Gastrocnemius medialis (tissue), 4 donors: ENCODE data around the gene MTIF3. TPM values are rescaled to one million over a fixed set of nuclear protein-coding genes. Genes with fewer than 3 reads are reported as not detected.

Experiments
- ATAC-seq, 2 donors: fragments of 150-250 bp; one replicate each; pipeline ENCODE4 v1.9.1; 2016
- DNase-seq, 2 donors: peaks; one replicate each; pipeline ENCODE4 v3.0.0-alpha.2; 2019
- H3K27ac ChIP-seq, 4 donors: fragments of 200-600 bp; sonication (generic); 1 replicate in 1 of 4; 2 replicates in 3 of 4; pipeline ENCODE4 v1.5.1; 2016 to 2018; ENCODE audit warnings: mild to moderate bottlenecking in 2 of 4, moderate library complexity in 1 of 4
- H3K27me3 ChIP-seq, 3 donors: fragments of 200-600 bp; sonication (generic) in 2 of 3; 1 replicate in 1 of 3; 2 replicates in 2 of 3; pipeline versions ENCODE4 v1.5.1 to v1.6.0; 2016 to 2019; ENCODE audit warnings: mild to moderate bottlenecking in 1 of 3, moderate library complexity in 1 of 3
- H3K36me3 ChIP-seq, 2 donors: fragments of 200-600 bp; sonication (generic) in 1 of 2; one replicate each; pipeline ENCODE4 v1.5.1; 2017 to 2018
- H3K4me1 ChIP-seq, 2 donors: fragments of 200-600 bp; sonication (generic) in 1 of 2; one replicate each; pipeline ENCODE4 v1.5.1; 2016 to 2017; ENCODE audit warnings: mild to moderate bottlenecking in 2 of 2
- H3K4me3 ChIP-seq, 4 donors: fragments of 200-600 bp; sonication (generic) in 3 of 4; 1 replicate in 1 of 4; 2 replicates in 3 of 4; pipeline ENCODE4 v1.5.1; 2016 to 2019; ENCODE audit warnings: mild to moderate bottlenecking in 2 of 4
- H3K9me3 ChIP-seq, 3 donors: fragments of 200-600 bp; sonication (generic) in 2 of 3; 1 replicate in 1 of 3; 2 replicates in 2 of 3; pipeline ENCODE4 v1.5.1; 2016 to 2019
- POLR2A ChIP-seq, 2 donors: fragments of 450-650 bp; IDR thresholded peaks; one replicate each; pipeline ENCODE4 v1.6.1; 2017; ENCODE audit warnings: antibody characterized with exemption in 2 of 2, mild to moderate bottlenecking in 2 of 2, moderate library complexity in 2 of 2
- in situ Hi-C, 4 donors: fragments of 200-750 bp; cut with MboI; loops; one replicate each; pipeline versions ENCODE4 v1.15.0 to v1.8.0; 2017; ENCODE audit warnings: low sequenced_read_pairs in 4 of 4
- intact Hi-C: fragments of 100-400 bp; cut with DNase I; formaldehyde crosslinking; loops from one replicate; pipeline ENCODE4 v1.15.1; 2023; ENCODE audit warnings: low total_unique reads
- total RNA-seq, 4 donors: library from RNA; depleted of rRNA; stranded (reverse); fragments of >200 nt; gene quantifications; one replicate each; pipeline versions ENCODE4 v1.1.0 to v1.2.3, GENCODE V29; 2016
- TF ChIP-seq, protein P1 (sequence below), 5 experiments: fragments of 450-650 bp in 3 of 5; fragments of 200-600 bp in 2 of 5; sonication (generic) in 2 of 5; IDR thresholded peaks in 4 of 5; conservative IDR thresholded peaks in 1 of 5; 1 replicate in 4 of 5; 2 replicates in 1 of 5; pipeline ENCODE4 v1.5.1; 2016 to 2019; ENCODE audit warnings: antibody characterized with exemption in 5 of 5, mild to moderate bottlenecking in 3 of 5, moderate library complexity in 3 of 5

Gene MTIF3
- total RNA-seq, 4 donors from 2014 or later = 73.9 to 113 (median 89.1) TPM

DNA sequence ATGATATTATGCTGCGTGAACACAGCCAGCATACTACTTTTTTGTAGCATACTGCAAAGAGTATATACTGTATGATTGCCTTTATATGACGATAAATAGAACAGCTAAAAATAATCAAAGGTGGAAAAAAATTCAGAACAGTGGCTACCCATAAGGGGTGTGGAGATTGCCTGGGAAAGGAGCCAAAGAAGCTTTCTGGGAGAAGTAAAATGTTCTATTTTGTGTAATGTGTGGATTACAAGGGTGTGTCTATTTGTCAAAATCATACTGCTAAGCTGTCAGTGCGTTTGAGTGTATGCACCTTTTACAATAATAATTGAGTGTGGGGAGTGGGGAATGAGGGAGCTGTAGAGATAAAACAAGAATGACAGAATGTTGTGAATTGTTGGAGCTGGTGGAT lies 45.2 kb upstream of the MTIF3 start:
- Histone ChIP-seq H3K36me3 (no peaks in the 10 kb centered on the region), H3K27me3 (no peaks in the 10 kb centered on the region), H3K27ac (no peak overlapping the region), H3K9me3 (no peaks in the 10 kb centered on the region), H3K4me3 (no peak overlapping the region), H3K4me1 (no peaks in the 10 kb centered on the region)
- in situ Hi-C loops = no loop called here
- TF ChIP-seq POLR2A (IDR thresholded peaks at IDR 0.05) = no peak
- TF ChIP-seq, protein P1, sequence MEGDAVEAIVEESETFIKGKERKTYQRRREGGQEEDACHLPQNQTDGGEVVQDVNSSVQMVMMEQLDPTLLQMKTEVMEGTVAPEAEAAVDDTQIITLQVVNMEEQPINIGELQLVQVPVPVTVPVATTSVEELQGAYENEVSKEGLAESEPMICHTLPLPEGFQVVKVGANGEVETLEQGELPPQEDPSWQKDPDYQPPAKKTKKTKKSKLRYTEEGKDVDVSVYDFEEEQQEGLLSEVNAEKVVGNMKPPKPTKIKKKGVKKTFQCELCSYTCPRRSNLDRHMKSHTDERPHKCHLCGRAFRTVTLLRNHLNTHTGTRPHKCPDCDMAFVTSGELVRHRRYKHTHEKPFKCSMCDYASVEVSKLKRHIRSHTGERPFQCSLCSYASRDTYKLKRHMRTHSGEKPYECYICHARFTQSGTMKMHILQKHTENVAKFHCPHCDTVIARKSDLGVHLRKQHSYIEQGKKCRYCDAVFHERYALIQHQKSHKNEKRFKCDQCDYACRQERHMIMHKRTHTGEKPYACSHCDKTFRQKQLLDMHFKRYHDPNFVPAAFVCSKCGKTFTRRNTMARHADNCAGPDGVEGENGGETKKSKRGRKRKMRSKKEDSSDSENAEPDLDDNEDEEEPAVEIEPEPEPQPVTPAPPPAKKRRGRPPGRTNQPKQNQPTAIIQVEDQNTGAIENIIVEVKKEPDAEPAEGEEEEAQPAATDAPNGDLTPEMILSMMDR (IDR thresholded peaks at IDR 0.05 in 4 of 5, conservative IDR thresholded peaks at IDR 0.05 in 1 of 5) = no peak
- intact Hi-C loops = no loop called here
- DNase-seq = no peak
- no peak for ATAC-seq

- ATAC-seq (no peak), DNase-seq (no peak)
- Histone ChIP-seq H3K4me3 (no peak overlapping the region), H3K36me3 (no peaks in the 10 kb centered on the region), H3K27ac (no peak overlapping the region), H3K27me3 (no peaks in the 10 kb centered on the region), H3K4me1 (no peaks in the 10 kb centered on the region), H3K9me3 (no peaks in the 10 kb centered on the region)
- in situ Hi-C loops = no loop called here
- TF ChIP-seq, protein P1 (IDR thresholded peaks at IDR 0.05 in 4 of 5, conservative IDR thresholded peaks at IDR 0.05 in 1 of 5) = no peak
- TF ChIP-seq POLR2A (IDR thresholded peaks at IDR 0.05) = no peak
- intact Hi-C loops = no loop called here
Measured at GRCh38 chr13:27493981-27494380, 43.6 kb upstream of the MTIF3 start.

DNA sequence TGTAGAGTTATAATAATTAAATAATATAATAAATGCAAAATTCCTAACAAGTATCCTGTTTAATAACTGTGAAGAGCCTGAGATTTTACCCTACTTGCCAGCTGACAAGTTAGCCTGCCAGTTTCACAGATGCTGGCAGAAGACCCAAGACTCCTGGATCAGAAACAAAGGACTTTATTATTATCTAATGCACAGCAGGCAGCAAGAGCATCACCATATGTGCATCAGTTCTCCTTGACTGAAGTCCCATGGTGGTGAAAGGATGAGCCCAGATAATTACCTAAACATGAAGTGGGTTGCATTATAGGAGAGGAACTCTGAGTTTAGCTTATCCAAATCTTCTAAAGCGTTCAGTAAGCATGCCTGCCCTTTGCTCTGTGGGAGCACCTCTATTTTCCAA lies 39.1 kb upstream of the MTIF3 start:
- no peaks in the 10 kb centered on the region for H3K4me1 ChIP-seq
- no peak overlapping the region for H3K4me3 ChIP-seq
- intact Hi-C loops (no loop called here), in situ Hi-C loops (no loop called here)
- TF ChIP-seq, protein P1 (IDR thresholded peaks at IDR 0.05 in 4 of 5, conservative IDR thresholded peaks at IDR 0.05 in 1 of 5) = no peak
- no peak for TF ChIP-seq POLR2A (IDR thresholded peaks at IDR 0.05)
- no peak for ATAC-seq
- no peaks in the 10 kb centered on the region for H3K9me3 ChIP-seq
- H3K27me3 ChIP-seq = no peaks in the 10 kb centered on the region
- no peak overlapping the region for H3K27ac ChIP-seq
- DNase-seq = no peak
- H3K36me3 ChIP-seq = no peaks in the 10 kb centered on the region

DNA sequence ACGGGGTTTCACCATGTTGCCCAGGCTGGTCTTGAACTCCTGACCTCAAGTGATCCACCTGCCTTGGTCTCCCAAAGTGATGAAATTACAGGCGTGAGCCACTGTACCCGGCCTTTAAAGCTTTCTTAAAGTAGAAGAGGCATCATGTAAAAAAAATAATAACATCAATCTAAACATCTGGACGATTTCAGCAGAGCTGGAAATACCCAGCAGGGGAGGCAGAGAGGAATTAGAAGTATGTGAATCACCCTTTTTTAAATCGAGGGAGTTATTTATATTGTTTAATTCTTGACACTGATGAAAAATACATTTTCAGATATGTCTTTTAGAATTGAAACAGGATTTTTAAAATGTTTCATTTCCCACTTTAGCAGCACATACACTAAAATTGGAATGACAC lies 37.4 kb upstream of the MTIF3 start:
- no peaks in the 10 kb centered on the region for H3K9me3 ChIP-seq
- intact Hi-C loops (no loop called here), in situ Hi-C loops (no loop called here)

More for the DNA sequence above, 37.4 kb upstream of the MTIF3 start:
- no peak for TF ChIP-seq POLR2A (IDR thresholded peaks at IDR 0.05)
- TF ChIP-seq, protein P1 (IDR thresholded peaks at IDR 0.05 in 4 of 5, conservative IDR thresholded peaks at IDR 0.05 in 1 of 5) = no peak
- Histone ChIP-seq H3K36me3 (no peaks in the 10 kb centered on the region), H3K4me1 (no peaks in the 10 kb centered on the region), H3K27ac (no peak overlapping the region), H3K27me3 (no peaks in the 10 kb centered on the region), H3K4me3 (no peak overlapping the region)
- DNase-seq (no peak), ATAC-seq (no peak)
